Kidney capillary endothelial cell (primary cell): Measurements from ENCODE around the gene GORASP2.
A peak's percentile ranks its signal among the peaks of the same experiment; 100 is the strongest.
"Not testable (repeated sequence)": the region's sequence is repeated elsewhere in the genome, so short reads cannot be mapped to it uniquely, and the experiment has no call there.

Experiments used
- DNase-seq: peaks from one replicate; pipeline ENCODE4 v3.0.0-alpha.2; 2018; ENCODE audit warnings: low spot score

GORASP2 gene

DNA sequence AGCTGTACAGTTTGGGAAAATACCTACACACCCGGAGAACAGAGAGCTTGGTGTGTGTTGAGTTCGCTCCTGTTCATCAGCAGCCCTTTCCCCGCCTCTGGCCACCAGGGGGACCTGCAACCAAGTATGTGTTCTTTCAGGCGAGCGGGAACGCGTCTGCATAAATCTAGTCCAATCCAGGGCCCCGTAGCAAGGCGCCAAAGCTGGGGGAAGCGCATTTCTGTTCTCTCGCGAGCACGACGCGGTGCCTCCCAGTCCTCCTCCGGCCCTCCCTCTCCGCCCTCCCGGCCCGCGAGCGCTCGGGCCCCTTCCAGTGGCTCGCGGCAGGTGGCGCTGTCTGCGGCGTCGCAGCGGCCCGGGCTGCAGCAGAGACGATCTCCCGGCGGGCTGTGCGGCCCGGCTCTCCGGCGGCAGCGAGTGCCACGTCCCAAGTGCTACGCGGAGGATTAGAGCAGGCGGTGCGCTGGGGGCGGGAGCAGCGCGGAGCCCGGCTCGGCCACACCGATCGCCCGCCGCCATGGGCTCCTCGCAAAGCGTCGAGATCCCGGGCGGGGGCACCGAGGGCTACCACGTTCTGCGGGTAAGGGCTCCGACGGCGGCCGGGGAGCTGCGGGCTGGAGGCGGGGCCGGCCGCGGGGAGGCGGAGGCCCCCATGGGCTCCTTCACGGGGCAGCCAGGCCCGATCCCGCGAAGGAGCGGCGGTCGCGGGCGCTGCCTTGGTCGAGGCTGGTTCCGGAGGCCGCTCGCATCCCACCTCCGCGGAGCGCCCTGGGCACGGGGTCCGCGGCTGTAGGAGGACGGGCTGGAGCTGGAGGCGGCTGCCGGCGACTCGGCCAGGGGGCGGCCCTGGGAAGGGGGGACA, at the start of gene GORASP2:
Gene GORASP2 (plus strand): TSS at position 430 of the 862 bp plus-strand sequence. CDS start 88 bp downstream, at position 518.
- DNase-seq, result peak; percentile 96

DNA sequence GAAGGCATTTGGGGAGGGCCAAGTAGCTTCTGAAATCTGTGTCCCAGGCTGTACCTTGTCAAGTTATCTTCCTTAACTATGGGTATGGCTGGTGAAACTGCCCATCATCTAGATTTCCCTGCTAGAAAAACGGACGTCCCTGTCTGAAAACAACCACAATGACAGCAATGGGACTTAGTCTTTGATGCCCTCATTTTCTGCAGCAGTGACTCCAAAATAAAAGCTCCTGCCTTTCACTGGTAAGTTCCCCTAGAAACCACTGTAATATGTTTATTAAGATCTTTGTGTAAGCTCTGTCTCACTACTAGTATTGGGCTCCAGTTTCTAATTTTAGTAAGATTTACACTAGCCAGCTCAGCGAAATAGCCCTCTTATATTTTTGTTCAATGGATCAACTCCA, 47.2 kb upstream of the GORASP2 start:
- DNase-seq, result no peak

DNA sequence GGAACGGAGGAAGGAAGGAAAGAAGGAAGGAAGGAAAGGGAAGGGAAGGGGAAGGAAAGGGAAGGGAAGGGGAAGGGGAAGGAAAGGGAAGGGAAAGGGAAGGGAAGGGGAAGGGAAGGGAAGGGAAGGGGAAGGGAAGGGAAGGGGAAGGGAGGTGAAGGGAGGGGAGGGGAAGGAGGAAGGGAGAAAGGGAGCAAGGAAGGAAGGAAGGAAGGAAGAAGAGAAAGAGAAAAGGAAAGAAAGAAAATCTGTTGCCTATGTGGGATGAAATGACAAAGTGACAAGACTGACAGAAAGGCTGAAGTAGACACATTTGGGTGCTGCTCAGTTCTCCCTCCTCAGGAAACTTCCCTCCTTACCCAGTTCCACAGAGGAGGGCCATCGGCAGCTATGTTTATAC, 46.3 kb upstream of the GORASP2 start:
- DNase-seq, result no peak

DNA sequence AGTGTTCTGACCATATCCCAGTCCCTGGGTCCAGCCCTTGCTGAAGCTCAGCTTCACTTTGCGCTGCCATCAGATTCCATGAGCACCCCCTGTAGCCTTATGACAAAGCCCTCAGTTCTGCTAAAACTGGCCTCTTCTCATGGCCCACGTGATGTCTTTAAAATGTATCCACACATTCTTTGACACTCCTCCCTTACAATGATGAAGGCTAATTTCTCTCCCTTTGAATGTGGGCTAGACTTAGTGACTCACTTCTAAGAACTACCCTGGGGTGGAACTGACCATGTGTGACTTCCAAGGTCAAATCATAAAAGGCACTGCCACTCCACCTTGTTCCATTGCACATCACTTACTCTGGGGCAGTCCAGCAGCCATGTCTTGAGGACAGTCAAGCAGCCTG, 45.4 kb upstream of the GORASP2 start:
- DNase-seq, result no peak

DNA sequence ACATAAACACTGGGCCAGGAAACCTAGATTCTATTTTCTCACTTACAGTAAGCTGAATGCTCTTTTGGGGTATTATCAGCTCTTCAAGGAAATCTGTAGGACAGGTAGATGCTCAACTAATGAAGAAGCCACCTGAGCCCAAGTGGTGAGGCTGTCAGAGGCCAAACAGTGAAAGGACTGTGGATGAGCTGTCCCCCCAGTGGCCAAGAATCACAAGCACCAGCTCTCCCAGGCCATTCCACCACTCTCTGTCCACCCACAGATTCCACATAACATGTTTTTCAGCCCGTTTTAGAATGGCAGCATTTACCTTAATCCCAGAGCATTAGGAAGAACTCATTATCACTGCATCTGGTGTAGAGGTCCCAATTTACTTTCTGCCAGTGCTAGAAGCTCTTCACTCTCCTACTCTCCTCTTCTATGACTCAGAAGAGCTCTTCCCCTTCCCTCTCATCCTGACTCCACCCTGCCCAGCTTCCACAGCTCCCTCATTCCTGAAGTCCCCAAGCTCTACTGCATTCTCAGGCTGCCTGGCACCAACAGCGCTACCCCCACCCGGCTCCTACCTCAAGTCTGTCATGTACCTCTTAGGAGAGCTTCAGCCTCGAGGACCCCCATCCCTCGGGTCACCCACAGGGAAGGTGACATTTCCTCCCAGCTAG, 43.8 kb upstream of the GORASP2 start:
- DNase-seq, result no peak

DNA sequence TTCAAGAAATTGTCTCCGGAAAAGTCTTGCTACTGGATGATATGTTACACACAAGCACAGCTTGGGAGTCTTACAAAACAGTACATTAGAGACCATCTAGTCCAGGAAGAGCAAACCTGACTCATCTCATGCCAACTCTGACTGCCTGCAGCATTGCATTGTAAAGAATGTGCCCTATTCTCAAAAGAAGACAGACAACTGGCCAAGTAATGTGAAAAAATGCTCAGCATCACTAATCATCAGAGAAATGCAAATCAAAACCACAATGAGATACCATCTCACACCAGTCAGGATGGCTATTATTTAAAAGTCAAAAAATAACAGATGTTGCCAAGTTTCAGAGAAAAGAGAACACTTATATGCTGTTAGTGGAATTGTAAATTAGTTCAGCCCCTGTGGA, 42.7 kb upstream of the GORASP2 start:
- no peak for DNase-seq

DNA sequence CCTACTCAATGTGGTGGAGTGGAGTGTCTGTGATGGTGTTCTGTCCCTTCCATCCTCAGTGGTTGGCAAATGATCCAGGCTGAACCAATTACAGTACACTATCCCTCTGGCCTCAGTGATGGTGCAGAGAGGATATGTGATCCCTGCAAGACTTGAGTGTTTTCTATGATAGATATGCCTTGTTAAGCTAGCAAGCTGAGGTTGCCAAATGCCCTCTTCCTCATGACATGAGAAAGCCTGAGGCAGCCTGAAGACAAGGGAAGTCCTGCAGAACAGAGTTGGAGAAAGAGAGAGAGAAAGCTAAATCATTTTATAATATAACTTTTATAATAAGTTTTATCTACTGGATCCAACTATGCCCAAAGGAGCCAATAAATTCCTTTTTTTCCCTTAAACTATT, 41.6 kb upstream of the GORASP2 start:
- DNase-seq, result no peak

DNA sequence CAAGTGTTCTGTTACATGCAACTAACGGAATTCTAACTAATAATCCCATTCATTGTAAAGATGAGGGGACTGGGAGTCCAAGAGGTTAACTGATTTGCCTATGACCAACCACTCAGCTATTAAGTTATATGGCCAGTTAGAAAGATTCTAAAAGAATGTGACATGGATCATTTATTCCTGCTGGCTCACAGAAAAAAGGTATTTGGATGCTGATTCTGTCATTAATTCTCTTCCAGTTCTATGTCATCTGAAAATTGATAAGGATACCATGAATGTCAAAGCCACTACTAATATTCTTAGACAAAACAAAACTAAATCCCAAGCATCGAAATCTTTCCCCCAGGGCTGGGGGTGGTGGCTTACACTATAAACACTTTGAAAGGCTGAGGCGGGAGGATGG, 41.2 kb upstream of the GORASP2 start:
- DNase-seq, result no peak

DNA sequence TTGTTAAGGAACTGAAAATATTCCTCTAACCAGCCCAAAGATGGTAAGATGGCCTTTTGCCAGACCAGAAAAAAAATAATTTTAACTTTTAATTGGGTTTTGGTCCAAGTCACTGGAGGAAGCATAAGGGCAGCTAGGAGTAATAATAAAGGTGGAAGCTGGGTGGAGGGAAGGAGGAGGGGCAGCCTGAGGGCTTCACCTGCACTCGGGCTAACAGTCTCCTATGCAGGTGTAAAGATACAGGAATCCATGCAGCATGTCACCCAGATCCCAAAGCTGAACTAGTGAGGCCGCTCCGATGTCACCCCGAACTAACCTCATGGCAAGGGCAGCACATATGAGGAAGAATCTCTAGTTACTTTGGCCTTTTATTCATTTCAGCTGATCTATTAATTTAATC, 37.2 kb upstream of the GORASP2 start:
- no peak for DNase-seq

DNA sequence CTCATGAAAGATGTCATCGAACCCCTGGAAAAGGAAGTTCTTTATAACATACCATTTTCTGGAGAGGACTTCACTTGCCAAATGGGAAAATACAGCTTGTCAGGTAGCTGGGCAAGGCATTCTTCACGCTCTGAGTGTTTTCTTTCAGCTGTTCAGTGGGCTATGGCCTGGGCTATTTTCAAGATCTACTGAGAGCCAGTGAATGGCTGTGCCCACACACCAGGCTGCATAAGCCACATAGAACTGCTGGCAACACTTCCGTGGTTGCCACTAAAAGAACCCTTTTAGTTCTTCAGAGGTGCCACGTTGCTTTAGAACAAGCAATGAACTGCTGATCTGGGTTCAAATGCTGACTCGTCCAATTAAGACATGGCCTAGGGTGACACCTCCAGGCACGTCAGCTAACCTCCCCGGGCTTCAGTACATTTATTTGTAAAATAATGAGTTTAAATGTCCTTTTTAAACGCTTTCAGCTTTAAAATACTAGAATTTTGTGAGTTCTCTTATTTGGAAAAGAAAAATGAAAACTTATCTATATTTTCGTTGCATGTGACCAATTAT, 36.6 kb upstream of the GORASP2 start:
- DNase-seq, result no peak

DNA sequence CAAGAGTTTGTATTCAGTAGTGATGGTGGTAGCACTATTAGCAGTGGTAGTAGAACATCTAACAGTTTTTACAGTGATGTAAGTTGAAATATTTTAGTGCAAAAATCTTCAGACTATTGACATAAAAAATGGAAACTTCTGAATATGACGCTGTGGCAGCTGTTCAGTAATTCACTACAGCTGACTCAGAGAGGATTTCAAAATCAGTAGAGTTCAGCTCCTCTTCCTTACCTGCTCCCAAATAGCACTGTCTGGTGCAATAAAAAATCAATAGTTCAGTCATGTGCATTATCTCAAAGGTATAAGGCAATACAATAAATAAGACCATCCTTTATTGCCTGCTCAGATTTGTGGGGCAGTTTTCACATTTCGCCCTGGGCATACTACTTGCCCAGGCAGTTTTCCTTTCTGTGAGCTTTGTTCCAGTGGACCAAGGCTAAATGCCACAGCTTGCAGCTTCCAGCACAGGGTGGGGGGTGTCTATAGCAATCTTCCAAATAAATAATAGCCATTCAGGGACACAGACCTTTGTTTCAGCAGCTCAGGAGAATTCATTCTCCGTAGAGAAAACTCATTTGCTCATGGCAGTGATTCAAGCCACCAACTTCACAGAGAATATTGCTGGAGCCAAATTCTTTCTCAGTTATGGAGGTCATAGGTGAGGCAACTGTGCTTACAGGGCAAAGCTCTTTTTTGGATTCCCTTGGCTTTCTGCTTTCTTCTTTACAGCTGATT, 33.9 kb upstream of the GORASP2 start:
- DNase-seq, result no peak

DNA sequence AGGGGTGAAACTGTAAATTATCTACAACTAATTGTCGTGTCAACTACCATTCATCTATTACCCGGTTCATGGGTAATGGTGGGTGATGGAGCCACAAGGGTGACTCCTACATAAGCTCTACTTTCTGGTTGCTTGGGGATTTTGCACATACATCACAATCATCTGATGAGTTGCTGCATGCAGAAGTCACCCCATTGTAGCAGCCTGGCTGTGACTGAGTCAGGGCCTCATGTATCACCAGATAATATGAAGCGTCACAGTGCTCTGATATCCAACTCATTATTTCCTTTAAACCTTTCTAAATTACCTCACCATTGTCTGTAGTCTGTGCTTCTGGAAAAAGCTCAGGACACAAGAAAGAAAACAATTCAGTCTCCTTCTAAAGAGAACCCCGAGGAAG, 32.4 kb upstream of the GORASP2 start:
- DNase-seq, result no peak

DNA sequence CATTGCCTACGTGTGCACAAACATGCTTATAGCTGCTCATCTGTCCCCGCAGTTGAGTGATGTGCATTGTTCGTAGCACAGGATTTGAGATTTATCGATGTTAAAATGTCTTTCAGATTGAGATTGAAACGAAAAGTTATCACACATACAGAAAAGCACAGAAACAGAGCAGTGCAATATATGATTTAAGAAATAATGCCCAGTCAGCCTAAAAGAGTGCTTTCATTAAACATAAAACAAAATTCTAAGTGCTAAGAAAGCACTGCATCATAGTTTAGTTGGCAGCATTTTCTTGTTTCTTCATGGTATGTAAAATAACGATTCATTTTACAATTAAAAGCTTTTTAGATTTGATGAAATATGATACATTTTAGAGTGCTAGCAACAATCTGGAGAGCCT, 31.9 kb upstream of the GORASP2 start:
- DNase-seq, result no peak

DNA sequence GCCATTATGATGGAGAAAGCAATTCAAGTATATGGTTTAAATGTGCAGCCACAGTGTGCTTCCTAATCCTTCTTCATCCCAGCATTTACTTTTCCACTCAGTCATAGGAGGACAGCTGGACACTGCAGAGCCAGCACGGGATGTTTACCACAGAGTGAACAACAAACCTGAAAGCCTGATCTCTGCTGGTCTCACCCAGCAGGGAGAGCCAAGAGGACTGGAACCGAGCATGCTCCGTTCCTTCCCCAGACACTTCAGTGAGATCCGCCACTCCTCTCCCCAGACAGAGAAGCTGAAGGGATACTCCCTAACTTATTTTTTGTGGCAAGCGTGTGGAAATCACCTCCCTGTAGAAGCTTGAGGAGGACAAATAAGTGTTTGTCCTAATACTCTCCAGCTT, 23.2 kb upstream of the GORASP2 start:
- no peak for DNase-seq

DNA sequence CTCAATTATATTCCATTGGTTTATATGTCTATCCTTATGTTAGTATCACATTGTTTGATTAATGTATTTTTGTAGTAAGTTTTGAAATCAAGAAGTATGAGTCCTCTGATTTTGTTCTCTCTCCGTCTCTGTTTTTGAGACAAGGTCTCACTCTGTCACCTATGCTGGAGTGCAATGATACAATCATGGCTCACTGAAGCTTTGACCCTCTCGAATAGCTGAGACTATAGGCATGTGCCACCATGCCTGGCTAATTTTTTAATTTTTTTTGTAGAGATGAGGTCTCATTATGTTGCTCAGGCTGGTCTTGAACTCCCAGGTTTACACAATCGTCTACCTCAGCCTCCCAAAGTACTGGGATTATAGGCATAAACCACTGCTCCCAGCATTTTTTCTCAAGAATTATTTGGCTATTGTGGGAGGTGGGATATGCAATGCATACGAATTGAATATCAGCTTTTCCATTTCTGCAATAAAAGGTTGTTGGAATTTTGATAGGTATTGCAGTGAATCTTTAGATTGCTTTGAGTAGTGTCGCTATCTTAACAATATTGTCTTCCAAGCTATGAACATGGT, 17.7 kb upstream of the GORASP2 start:
- DNase-seq, result no peak

DNA sequence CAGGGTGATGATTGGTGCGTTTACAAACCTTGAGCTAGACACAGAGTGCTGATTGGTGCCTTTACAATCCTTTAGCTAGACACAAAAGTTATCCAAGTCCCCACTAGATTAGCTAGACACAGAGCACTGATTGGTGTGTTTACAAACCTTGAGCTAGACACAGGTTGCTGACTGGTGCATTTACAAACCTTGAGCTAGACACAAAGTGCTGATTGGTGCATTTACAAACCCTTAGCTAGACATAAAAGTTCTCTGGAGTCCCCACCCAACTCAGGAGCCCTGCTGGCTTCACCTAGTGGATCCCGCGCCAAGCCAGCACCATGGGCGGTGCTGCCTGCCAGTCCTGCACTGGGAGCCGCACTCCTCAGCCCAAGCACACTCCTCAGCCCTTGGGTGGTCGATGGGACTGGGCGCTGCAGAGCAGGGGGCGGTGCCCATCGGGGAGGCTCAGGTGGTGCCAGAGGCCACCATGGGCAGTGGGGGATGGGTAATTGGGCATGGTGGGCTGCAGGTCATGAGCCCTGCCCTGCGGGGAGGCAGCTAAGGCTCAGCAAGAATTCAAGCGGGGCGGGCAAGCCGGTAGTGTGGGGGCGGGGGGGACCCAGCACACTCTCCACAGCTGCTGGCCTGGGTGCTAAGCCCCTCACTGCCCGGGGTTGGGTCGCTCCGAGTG, 13.9 kb upstream of the GORASP2 start:
- DNase-seq, result not testable (repeated sequence)

DNA sequence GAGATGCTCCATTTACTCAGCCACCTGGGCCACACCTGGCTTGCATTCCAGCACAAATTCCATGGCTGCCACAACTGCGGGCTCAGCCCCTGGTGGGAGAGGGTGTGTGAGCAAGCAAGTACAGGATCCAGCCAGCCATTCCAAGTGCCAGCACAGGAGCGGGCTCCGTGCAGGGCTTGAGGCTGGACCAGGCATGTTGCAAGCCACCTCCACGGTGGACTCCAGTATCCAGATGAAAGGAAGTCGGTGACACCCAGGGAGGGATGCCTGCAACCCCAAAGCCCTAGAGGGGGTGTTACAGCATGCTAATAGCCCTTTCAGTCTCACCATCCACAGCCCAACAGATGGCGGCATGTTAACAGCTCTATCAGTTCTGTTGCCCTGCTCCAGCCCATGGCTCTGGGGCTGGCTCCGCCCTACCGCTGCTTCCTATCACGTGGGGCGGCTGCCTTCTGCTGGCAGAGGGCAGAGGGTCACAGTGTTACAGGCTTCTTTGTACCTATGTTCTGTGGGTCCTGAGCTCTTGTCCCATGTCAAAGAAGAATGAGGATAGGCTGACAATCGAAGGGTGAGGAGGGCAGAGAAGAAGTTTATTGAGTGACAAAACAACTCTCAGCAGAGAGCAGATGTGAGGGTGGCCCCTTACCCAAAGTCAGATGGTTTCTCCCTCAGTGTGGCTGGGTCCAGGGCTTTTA, 11.7 kb upstream of the GORASP2 start:
- DNase-seq, result no peak

DNA sequence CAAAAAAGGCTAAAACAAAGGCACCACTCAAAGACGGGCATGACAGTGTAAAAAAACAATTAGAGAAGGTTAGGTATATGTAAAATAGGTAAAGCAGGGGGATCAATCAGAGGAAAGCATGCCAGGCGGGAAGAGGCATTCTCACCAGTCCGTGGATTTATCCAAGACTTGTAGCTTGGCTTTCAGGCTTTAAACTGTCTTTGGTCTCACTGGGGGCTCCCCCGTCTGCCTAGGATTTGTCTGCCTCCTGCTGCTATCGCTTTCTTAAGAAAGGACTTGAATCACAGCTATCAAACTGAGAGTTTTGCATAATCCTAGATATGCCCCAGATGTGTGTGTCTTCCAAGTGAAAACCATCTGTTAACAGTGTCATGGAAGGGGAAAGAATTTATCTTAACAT, 11.1 kb upstream of the GORASP2 start:
- DNase-seq, result no peak

DNA sequence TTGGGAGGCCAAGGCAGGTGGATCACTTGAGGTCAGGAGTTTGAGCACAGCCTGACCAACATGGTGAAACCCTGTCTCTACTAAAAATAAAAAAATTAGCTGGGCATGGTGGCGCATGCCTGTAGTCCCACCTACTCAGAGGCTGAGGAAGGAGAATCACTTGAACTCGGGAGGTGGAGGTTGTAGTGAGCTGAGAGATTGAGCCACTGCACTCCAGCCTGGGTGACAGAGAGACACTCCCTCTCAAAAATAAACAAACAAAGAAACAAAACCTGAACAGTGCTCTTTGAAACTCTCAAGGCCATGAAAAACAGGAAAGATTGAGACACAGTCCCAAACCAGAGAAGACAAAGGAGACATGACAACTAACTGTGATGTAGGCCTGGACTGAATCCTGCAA, 7.2 kb upstream of the GORASP2 start:
- not testable (repeated sequence) for DNase-seq

DNA sequence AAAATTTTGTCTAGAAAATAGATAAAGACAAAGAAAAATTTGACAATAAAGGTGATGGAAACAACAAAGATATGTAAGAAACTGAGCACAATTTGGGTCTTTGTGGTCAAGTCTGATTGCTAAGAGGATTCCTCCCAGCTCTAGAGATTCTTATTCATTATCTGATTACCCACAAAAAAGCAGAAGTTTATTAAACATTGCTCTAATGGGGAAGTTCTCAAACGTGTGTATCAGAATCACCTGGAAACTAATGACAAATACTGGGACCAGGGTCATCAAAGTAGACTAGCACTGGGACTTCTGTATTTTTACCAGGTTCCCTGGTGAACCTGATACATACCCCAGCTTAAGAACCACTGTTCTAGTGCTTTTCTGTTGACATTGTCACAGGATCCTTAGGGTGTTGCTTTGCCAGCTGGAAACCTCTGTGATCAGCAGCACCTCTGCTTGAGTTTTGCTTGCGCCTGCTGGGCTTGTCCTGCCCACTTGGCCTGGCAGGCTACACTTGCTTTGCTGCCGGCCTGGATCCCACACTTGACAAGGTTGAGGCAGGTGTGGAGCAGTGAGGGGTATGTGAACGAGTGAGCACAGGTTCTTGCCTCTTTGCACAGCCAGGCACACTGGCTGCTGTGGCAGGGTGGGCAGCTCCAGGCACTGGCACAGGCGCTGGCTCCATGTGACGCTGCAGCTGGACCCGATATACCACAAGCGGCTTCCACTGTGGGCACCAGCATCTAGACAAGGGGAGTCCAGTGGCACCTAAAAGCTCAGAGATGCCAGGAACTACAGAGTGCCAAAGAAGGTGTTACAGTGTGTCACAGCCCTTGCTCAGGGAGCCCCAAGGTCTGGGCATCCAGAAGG, 6.2 kb upstream of the GORASP2 start:
- no peak for DNase-seq
